GM13977 (cell line): ENCODE results near the gene RAD51B.

Source experiments
- DNase-seq: peaks from one replicate; pipeline ENCODE4 v3.0.0; 2012; ENCODE audit warnings: low spot score
- in situ Hi-C: fragments of 300-500 bp; cut with MboI; formaldehyde crosslinking; loops from one replicate; pipeline ENCODE4 v1.12.0; 2022; ENCODE audit warnings: low sequenced_read_pairs, low pct_unique_long_range_greater_than_20kb, mixed read lengths, inconsistent platforms; ENCODE audit not compliant: unreplicated experiment
- TF ChIP-seq, protein P1 (sequence below): IDR thresholded peaks from 2 replicates; pipeline ENCODE4 v1.5.1; 2012; ENCODE audit warnings: mild to moderate bottlenecking, control low read depth; ENCODE audit not compliant: insufficient read depth; ENCODE audit errors: extremely low read depth, missing control alignments

RAD51B gene

DNA sequence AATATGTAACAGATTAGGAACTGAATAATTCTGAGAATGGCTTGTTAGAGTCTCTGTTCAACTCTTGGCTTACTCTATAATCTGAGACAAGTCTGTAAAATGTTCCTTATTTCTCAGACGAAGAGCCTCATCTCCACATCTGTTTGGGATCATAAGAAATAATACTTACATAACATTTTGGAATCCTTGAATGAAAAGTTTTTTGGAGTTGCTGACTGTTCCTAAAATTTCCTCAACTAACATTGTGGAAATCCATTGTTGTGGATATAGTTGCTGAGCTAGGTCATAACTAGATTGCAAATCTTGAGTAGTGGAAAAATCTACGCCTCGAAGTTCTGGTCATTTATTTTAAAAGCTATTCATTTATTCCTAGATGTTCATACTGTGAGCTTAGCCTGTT, 570.4 kb downstream of the RAD51B start:
- TF ChIP-seq, protein P1, sequence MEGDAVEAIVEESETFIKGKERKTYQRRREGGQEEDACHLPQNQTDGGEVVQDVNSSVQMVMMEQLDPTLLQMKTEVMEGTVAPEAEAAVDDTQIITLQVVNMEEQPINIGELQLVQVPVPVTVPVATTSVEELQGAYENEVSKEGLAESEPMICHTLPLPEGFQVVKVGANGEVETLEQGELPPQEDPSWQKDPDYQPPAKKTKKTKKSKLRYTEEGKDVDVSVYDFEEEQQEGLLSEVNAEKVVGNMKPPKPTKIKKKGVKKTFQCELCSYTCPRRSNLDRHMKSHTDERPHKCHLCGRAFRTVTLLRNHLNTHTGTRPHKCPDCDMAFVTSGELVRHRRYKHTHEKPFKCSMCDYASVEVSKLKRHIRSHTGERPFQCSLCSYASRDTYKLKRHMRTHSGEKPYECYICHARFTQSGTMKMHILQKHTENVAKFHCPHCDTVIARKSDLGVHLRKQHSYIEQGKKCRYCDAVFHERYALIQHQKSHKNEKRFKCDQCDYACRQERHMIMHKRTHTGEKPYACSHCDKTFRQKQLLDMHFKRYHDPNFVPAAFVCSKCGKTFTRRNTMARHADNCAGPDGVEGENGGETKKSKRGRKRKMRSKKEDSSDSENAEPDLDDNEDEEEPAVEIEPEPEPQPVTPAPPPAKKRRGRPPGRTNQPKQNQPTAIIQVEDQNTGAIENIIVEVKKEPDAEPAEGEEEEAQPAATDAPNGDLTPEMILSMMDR = no peak
- in situ Hi-C loops = no loop called here
- DNase-seq = no peak

DNA sequence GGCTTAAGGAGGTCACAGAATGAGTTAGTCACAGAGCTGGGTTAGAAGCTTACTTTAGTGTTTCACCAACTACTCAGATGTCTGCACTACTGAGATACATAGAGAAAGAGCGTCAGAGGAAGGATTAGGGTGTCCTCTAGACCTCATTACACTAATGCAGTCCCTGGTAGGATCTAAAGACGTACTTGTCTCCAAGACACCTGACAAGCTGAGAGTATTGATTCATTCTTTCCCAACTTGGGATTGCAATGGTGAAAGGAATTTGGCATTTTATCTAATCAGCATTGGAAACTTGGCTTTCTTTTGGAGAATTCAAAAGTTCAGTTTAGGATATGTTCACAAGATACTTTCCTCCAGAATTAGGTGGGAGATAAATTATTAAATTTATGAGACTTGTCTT, 571.2 kb downstream of the RAD51B start:
- DNase-seq = no peak
- in situ Hi-C loops = no loop called here
- TF ChIP-seq, protein P1 = no peak

DNA sequence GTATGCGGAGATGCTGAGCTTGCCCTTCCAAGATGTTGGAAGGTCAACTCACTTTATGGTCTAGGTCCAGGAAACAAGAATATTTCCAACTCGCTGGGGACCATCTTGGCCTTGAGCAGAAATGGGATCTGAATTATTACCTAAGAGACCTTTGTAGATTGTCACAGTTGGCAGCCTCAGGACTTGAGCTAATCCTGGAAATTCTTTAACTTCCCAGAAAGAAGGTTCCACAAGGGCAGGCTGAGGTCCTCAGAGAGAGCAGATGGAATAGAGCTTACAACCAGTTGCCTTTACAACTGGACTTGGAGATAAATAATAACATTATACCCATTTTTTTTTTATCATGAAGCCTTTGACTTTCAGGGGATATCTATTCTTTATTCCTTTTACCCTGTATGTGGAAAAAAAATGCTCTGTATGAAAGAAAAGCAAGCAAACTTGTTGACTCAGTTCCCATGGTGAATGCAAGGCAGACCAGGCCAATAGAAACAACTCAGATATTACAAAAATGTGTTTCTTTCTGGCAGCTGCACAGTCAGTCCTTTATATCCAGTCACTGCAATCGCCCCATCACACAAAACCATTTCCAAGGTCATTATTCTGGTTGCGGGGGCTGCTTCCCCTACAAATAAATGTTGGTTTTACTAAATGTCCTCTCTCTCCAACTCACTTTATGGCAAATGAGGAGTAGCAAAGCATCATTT, 571.9 kb downstream of the RAD51B start:
- TF ChIP-seq, protein P1 = no peak
- in situ Hi-C loops = no loop called here
- DNase-seq = no peak

DNA sequence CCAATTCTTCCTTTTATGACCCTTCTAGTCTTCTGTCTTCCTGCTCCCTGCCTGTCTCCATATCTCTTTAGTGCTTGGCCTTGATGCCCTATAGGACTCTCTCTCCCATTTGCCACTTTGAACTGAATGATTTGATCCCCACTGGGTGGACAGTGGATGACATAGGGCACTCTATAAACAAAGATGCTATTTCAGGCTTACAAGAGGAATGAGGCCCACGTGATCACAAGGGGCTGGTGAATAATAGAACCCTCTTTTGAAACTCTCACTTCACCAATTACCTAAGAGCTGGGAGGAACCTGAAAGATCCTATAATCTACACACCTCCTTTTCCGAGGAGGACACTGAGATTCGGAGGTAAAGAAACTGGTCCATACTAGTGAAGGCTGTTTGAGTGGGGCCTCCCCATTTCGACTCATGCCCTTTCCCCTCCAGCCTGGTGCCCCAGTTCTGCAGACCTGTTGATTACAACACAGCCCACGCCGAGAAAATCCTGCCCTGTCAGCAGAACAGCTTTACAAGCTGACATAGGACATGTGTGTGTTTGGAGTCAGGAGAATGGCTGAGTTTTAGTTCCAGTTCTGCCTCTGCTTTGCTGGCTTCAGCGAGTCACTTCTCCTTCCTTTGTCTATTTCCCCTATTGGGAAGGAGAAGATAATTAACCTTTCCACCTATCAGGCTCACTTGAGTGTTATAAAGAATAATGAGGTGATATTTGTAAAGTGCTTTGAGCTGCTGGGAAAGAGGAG, 573.0 kb downstream of the RAD51B start:
- in situ Hi-C loops = no loop called here
- no peak for DNase-seq
- TF ChIP-seq, protein P1 = no peak

DNA sequence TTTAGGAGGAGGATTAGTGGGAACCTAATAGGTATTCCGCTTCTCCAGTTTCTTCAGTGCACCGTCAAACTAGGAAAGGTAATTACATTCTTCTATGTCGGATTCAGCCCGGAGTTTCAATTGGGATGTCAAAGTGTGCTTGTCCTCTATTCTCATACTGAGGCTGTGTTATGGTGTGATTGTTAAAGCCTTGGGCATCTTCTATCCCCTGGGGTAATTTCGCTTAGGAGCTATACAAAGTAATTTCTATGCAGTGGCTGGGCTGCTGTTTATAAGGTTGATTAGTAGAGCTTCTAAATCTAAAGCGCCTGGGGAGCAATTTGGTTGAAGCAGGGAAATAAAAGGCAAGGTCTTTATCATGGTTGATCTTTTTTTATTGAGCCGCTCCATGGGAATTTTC, 573.7 kb downstream of the RAD51B start:
- no peak for DNase-seq
- TF ChIP-seq, protein P1 = no peak
- in situ Hi-C loops = no loop called here

DNA sequence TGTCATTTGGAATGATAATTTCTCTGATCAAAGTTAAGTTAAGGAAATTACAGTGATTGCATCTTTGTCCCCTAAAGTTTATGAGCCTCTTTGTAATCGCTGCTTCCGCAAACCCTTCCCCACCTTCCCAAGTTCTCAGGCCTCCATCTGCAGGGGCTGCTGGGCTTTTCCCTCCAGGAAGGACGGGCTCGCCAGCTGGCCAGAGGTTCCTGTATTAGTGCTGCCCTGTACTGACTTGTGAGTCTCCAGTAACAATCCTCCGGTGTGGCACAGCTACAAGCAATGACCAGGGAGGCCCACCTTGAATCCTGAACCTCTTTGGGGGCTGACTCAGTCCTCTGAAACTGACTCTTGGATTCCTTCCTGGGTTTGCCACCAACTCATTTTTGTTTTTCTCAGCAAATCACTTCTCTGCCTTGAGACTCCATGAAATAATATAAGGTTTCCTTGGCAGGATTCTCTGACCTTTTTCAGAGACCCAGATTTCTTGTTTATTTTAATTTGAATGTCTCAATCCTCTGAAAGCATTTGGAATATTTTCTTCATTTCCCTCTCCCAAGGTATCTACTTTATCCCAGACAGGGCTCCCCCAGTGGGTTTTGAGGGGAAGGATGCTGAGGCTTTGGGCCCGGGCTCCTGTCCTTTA, 574.7 kb downstream of the RAD51B start:
- TF ChIP-seq, protein P1 = no peak
- in situ Hi-C loops = no loop called here
- DNase-seq = no peak
